CD4-positive, alpha-beta T cell treated with Interleukin-15 for 1 hour (primary cell): Measurements from ENCODE around the gene DPYSL3.

Experiments used
- DNase-seq: peaks from one replicate; pipeline ENCODE4 v3.0.0-alpha.2; 2020

The DPYSL3 gene

DNA sequence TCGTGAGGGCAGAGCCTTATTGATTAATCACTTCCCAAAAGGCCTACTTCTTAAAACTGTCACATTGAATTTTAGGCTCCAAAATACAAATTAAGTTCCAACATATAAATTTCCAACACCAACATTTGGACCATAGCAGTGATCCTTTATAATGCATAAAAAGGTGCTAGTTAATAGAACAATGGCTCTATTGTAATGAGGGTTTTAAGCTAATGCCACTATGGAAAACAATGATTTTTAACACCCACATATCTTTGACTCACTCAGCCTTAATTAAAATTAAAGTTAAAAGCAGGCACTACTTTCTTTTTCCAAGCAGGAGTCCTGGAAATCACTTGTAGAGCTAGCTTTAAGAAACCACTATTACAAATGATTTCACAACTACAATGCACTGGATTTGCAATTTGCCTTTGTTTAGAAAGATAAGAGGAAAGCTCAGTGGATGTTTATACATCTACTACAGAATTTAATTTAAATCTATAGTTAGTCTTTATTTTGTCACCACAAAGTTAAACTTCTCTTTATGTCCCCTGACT is 41.8 kb downstream of the DPYSL3 start:
- DNase-seq = no peak

DNA sequence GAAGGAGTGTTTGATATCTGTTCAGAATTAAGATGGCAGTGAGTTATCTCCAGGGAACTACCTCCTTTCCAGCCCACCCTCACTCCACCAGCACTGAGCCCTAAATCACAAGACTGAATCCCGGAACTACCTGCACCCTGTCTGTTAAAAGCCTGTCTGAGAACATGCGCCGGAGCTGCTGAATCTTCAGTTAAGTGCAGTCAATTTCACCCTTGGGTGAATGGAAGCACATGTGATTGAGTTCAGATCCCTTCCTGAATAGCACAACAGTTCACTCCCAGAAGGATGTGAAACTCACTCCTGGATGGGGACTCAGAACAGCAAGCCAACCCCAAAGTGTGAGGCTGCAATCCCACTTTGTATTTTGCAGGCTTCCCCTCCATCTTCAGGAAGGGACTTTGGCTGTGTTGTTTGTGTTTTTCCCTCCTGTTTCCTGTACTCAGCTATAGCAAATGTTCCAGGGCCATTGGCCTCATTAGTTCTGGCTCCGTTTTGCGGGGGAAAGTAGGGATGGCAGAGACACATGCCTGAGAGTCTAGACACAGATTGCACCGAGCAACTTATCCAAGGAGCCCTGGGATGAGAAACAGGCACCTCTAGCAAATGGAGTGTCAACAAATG is 43.4 kb downstream of the DPYSL3 start:
- DNase-seq = no peak

DNA sequence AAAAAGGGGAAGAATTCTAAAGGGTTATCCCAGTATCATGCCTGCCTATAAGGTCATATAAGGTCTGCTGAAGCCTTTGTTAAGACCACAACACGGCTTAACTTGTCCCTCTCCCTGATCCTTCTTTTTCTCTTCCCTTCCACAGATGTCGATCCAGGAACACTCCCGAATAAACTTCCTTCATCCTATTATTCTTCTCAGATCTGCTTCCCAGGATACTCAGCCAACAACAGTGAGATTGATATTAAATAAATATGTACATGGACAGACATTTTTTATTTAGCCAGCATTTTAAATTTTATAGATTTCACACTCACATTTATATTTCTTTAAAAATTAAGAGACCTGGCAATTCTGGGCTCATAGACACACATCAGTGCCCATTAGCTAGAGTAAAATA is 44.1 kb downstream of the DPYSL3 start:
- DNase-seq = no peak

DNA sequence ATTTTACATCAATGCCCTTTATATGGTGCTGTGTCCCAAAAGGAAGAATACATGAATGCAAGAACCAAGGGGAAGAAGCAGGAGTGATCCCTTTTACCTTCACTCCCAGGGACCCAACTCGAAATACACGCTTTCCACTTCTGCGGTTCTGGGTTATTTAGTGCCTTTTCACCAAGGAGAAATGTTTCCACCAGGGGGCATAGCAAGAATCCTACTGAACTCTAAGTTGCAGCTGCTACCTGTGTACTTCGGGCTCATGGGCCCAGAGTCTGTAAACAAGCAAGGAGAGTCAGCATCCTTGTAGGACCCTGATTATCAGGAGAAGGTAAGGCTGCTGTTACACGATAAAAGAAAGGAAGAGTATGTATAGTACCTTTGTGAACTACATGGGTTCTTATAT is 45.7 kb downstream of the DPYSL3 start:
- DNase-seq = no peak

DNA sequence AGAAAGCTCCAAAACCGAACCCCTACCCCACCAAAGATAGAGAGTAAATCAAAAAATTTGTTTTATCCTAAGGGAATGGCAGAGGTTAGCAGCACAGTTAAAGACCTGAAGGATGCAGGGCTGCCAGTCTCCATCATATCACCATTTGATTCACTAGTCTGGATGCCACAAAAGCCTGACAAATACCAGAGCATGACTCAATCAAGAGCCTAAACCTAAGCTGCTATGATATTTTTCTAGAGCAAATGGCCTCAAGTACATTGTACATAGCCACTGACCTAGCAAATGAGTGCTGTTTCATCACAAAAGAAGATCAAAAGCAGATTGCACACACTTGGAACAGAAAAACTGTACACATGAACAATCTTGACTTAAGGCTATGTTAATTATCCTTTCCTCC is 48.0 kb downstream of the DPYSL3 start:
- no peak for DNase-seq

DNA sequence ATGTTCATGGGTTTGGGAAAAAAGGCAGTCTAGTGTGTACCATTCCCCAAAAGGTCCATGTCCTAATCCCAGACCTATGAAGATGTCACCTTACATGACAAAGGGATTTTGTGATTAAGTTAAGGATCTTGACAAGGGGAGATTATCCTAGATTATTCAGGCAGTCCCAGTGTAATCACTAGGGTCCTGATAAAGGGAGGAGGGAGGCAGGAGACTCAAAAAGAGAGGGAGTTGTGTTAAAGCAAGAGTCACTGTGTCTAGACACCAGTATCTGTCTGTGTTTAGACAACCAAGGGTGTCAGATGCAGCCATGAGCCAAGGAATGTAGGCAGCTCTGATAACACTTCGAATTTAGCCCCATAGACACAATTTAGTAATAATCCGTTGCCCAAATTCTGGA is 49.5 kb downstream of the DPYSL3 start:
- DNase-seq = no peak

DNA sequence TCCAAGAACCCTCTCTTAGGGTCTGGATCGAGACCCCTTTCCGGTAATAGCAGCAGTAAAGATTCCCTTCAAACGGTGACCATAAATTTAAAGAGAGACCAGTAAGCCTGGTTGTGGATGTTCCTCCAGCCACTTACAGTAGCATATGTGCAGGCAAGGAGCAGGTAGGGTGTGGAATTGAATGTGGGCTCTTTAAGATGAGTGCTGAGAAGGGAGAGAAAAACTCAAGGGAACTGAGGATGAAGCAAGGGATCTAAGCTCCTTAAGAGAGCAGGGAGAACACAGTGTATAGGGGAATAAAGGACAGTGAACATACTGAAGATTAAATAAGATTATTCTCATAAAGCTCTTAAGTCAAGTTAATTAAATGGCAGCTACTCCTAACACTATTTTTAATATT is 51.3 kb downstream of the DPYSL3 start:
- no peak for DNase-seq

DNA sequence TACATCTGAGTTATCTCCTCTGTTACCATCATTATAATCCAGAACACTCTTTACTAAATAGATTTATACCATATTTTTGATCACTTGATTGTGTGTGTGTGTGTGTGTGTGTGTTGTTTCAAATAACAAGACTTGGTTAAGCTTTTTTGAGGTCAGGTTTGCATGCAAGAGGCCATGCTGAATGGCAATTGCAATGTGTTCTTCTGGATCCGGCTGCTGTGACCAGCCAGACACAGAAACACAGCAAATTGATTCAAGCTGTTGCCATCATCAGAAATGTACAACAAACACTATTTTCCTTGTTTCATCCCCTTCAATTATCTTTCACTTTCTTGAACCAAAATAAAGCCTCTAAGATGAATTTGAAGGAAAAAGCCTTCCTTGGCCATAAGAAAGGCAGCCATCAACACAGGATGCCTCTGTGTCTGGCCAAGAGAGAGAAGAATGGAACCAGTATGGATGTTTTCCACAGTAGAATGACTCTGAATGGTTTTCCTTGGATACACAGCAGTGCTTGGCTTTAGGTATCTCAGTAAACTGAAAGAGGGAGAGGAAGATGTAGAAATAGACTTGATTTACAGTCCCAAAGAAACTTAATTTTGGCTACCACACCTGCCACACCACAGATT is 53.9 kb downstream of the DPYSL3 start:
- DNase-seq = no peak

DNA sequence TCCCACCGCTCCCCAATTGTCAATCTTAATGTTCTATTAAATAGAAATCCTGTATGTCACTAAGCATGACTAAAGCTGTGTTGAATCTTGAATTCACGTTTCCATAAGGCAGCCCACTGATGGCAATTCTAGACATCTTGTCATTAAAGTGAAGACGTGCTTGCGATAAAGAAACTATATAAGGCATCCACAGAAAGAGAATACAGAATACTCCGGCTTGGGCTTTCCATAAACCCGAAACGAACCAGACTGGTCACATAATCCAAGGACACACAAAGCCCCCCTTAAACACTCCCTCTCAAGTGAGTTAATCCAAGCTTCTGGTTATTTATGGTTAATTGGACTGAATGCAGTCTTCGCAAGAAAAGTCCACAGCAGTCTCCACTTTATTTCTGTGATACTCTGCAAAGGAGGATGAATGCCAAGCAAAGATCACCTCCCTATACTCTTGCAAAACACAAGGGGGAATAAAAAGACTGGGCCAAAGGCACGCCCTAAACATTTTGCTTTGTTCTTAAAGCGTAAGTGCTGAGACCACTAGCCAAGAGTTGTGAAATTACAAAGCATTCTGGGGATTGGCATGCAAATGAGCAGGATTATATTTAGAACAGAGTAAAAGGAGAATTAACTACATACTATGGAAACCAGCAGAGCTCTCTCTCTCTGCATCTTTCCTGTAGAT is 54.7 kb downstream of the DPYSL3 start:
- DNase-seq = no peak

DNA sequence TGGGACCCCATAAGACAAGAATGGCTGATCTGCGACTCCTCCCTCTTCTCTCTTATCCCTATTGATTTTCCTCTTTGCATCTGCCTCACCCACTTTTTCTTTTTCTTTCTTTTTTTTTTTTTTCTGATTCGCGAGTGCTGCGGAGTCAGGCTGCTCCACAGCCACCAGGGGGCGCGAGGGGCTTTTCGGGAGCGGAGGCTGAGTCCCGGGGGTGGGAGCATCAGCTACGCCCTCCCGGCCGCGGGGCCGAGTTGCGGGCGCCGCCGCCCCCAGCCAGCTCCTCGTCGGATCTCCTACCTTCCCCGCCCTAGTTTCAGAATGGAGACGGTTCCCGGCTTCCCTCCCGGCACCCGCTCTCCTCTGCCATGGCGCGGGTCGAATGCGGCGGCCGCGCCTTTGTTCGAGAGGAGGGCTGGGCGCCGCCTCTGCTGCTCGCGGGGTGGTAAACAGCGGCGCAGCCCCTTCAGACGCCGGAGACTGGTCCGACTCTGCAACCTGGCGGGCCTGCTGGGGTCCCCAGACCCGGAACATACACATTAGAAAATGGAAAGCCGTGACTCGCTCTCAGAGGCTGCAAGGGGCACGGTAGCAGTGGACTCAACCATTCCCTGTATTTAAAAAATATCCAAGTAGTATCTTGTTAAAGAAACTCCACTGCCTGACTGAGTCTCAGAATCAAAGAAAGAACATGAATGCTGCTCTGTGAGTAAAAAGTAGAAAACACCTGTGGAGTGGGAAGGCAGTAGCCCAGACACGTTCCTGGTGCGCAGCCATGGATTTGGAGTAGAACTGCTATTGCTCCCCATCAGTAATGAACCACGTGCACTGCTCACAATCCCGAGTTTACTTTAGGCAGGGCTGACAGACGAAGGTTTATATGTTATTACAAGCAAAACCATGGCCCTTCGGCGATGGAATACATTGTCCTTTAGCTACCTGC is 55.7 kb downstream of the DPYSL3 start:
- peak; percentile 57 for DNase-seq

DNA sequence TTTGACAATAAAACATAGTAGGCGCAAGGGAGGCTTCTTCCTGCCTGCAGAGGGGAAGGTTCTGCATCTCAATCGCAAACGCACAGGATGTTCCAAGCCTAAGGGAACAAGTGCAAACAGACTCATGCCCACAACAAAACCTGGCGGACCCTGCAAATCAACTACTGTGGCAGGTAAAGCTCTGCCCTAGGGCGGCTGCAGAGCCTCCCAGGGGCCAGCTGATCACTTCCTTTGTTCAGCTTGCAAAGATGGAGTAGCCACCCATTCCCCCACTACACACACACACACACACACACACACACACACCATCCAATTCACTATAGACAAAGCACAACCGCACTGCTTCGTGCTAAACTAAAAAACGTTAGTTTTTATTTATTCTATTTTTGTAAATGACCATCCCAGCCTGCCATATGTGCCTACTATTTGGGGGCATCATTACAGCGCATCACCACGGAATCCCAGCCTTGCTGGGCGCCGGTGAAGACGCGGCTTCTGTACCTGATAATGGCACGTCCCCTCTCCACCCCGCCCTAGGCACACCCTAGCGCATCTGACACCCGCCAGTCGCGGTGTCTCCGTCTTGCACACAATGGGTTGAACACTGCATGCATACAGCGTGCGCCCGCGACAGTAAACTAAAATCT is 57.6 kb downstream of the DPYSL3 start:
- no peak for DNase-seq

DNA sequence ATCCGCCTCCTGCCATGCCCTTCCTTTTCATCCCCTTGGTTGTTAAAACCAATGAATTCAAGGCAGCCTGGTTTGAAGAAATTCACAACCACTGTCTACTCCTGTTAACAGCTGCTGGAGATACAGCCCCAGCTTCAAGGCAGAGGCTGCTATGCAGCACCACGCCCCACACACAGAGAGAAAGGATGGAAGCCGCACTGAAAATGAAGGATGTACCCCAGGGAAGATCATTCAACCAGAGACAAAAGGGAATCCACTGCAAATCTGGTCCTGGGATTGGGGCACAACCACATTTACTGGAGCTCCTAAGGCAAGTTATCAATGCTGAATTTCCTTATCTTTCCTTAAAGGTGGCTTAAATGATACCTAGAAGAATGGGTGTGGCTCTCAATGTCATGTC is 58.7 kb downstream of the DPYSL3 start:
- no peak for DNase-seq

DNA sequence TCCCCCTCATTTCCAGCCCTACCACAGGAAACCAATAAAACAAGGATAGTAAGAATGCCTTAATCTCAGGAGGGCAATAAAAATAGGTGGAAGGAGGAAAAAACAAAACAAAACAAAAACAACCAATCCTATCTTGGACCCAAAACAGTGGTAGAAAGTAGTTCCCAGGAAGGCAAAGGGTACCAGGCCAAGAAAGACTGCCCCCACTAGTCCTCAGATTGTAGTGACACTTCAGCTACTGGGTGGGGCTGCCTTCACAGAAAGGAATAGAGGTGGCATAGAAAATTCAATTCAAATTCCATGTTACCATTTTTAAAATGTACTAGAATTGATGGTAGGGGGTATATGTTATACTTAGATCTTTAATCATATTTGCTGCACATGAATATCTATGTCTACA is 59.3 kb downstream of the DPYSL3 start:
- DNase-seq = no peak

DNA sequence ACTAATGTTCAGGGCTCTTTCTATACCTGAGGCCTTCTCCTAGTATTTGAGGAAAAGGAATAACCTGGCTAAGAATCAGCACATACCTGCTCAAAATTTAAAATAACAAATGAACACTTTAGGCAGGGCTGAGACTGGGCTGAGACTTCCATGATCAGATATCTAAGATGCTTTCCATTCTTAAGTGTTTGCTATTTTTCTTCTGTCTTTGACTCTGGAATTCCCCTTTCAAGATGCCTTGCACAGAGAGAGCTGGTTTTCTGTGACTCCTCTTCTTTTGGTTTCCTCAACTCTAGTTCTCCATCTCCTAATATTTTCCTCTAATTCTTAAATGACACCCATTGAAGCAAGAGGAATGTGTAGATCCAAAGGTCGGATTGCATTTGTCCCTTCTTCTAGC is 61.1 kb downstream of the DPYSL3 start:
- no peak for DNase-seq

DNA sequence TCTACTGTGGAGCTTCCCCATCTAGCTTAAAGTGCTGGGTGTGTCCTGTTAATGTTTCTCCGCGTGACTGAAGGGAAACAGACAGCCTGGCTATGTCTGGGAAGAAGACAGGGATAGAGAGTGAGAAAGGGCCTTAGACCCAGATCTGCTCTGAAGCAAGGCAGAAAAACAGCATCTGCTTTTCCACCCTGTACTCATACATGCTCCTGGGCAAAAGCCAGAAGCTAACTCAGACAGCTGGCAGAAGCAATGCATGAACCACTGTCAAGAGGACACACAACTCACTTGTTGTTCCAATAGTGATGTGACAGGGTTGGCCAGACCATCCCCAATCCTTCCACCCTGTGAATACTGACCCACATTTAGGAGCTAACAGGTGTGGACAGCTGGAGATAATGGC is 63.3 kb downstream of the DPYSL3 start:
- no peak for DNase-seq

DNA sequence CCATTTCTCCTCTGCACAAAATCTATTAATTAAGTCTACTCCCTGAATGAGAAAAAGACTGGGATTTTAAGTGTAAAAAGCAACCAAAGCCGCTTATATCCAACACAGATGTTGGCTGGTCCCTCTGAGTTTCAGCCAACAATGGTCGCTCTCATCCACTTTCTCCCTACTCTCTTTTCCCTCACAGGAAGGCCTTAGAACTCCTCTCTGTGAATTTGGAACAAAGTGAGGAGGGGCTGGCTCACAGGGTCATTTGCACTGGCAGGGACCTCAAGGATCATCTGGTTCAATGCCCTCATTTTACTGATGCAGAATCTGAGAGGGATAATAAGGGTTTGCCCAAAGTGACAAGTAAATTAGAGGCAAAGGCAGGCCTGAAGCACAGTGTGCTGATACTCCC is 64.0 kb downstream of the DPYSL3 start:
- DNase-seq = no peak

DNA sequence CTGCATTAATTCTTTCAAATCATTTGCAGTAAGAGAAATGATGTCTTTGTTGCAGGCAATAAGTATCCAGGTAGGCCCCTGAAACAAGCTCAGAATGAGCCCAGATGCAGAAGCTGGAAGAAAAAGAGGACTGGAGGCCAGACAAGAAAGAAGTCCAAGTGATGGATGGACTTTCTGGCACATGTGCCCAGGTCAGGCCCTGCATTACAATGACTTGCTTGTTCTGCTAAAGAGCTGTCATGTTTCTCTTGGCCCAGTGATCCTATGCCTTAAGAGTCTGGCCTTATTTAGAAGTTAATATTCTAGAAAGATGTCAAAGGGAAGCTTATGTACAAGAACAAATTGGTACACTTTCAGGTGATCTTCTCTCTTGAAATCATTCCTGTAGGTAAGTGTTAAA is 64.8 kb downstream of the DPYSL3 start:
- DNase-seq = no peak

DNA sequence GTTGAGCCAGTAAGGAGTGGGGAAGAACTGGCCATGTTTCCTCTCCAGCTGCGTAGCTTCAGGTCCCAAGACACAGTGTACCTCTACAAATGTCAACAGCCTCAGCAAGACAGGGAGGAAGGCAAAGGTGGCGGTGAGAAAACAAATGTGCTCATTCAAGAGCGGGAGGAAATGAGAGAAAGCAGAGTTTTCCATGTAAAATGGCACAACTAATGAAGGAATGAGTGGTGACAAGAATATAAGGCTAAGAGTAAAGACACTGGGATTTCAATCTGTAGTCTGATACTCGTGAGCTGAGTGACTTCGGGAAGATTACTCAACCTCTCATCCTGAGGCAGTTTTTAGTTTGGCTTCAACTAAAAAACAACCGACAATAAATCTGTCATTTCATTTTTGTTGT is 67.6 kb downstream of the DPYSL3 start:
- no peak for DNase-seq

DNA sequence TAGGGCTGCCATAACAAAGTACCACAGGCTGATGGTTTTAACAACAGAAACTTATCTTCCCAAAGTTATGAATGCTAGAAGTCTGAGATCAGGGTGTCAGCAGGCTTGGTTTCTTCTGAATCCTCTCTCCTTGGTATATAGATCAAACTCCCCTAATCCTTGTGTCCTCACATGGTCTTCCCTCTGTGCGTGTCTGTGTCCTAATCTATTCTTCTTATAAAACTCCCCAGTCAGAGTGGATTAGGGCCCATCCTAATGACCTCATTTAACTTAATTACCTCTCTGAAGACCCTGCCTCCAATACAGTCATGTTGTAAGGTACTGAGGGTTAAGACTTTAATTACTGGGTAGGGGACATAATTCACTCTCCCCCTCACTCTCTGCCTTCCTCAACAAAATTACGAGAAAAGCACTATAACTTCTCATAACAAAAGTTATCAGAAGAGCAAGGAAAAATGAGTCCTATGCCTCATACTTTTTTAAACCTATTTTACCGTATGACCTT is 68.6 kb downstream of the DPYSL3 start:
- no peak for DNase-seq

DNA sequence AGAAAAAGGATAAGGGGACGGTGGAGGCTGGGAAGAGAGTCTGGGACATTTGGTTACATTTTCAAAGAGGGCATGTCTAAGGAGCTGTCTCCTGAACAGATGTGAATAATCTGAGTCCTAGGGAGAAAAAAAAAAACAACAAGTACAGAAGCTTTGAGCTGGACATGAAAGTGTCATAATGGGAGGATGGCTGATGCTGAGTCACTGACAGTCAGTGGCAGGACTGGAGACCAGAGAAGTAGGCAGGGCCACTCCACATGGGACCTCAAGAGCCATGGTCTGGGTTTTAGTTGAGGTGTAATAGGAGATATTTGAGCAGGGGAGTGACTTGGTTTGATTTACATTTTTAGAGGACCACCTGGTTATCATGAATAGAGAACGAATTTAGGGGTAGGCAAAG is 70.6 kb downstream of the DPYSL3 start:
- no peak for DNase-seq

DNA sequence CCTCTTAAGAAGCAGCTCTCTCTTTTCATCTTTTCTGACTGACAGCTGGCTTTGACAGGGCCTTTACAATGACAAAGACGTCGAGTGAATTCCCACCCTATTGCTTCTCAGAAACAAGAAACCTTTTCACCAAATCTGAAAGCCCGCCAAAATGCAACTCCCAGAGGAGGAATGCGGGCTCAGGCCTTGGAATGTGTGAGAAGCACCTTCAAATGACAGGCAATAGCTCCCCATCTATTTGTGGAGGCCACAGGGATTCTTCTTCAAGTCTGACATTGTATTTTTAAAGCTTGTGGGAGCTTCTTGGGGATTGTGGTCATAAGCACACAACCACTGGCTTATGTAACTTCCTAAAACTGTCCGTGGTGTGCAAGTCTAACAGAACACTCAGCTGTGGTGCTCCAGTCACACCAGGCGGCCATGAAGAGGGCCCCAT is 72.7 kb downstream of the DPYSL3 start:
- DNase-seq = no peak

DNA sequence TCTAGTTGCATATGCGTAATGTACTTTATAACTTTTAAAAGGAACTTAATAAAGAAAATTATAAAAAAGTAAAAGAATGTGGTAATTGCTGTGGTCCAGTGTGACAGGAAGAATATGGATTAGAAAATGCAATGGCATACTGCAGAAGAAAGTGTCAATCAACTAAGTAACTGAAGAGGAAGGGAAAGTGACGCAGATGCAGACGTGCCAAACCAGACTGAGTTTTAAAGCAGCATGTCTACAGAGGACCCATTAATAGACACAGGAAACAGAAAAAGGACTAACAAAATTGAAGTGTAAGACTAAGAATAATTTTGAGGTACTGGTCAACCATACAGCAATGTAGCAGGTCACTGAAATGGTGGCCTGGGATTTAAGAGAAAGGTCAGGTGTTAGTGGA is 73.3 kb downstream of the DPYSL3 start:
- DNase-seq = no peak
